Neural crest cell (in vitro differentiated cells): ENCODE data around the gene HMG20B. TPM values are rescaled to one million over a fixed set of nuclear protein-coding genes. Genes with fewer than 3 reads are reported as not detected.

ENCODE experiments used
- DNase-seq: peaks from one replicate; pipeline ENCODE4 v3.0.0; 2021; ENCODE audit warnings: low read depth, mixed read lengths, low spot score
- H3K27ac Mint-ChIP-seq: one replicate; pipeline ENCODE4 v1.8.0; 2021; ENCODE audit warnings: mild to moderate bottlenecking, mixed read lengths; ENCODE audit not compliant: unreplicated experiment
- H3K27me3 Mint-ChIP-seq: 2 replicates; pipeline ENCODE4 v1.8.0; 2021; ENCODE audit warnings: low read depth, mild to moderate bottlenecking, mixed read lengths
- H3K36me3 Mint-ChIP-seq: 2 replicates; pipeline ENCODE4 v1.8.0; 2021; ENCODE audit warnings: low read depth, mild to moderate bottlenecking, mixed read lengths
- H3K4me1 Mint-ChIP-seq: 2 replicates; pipeline ENCODE4 v1.8.0; 2021; ENCODE audit warnings: mixed read lengths
- H3K4me3 Mint-ChIP-seq: one replicate; pipeline ENCODE4 v1.8.0; 2021; ENCODE audit warnings: mild to moderate bottlenecking, mixed read lengths
- H3K9me3 Mint-ChIP-seq: 2 replicates; pipeline ENCODE4 v1.8.0; 2021; ENCODE audit warnings: mixed read lengths
- CTCF ChIP-seq: fragments of 200-600 bp; sonication (generic); conservative IDR thresholded peaks from 2 replicates; pipeline ENCODE4 v1.5.0; 2021; ENCODE audit warnings: antibody characterized with exemption, mild to moderate bottlenecking
- total RNA-seq: library from RNA; stranded (reverse); gene quantifications from 2 replicates; pipeline ENCODE4 v1.2.1, GENCODE V29; 2021

HMG20B gene
- total RNA-seq, 1 donor from 2014 or later: 79.6 TPM

GRCh38 chr19:3535563-3535965 lies 37.2 kb upstream of the HMG20B start:
- TF ChIP-seq CTCF: no peak
- H3K9me3 Mint-ChIP-seq: no peaks in the 10 kb centered on the region
- peaks cover 3% of the 10 kb centered on the region for H3K36me3 Mint-ChIP-seq
- no peak overlapping the region for H3K4me3 Mint-ChIP-seq
- H3K27ac Mint-ChIP-seq: no peak overlapping the region
- no peaks in the 10 kb centered on the region for H3K27me3 Mint-ChIP-seq
- DNase-seq: no peak
- no peaks in the 10 kb centered on the region for H3K4me1 Mint-ChIP-seq

DNA sequence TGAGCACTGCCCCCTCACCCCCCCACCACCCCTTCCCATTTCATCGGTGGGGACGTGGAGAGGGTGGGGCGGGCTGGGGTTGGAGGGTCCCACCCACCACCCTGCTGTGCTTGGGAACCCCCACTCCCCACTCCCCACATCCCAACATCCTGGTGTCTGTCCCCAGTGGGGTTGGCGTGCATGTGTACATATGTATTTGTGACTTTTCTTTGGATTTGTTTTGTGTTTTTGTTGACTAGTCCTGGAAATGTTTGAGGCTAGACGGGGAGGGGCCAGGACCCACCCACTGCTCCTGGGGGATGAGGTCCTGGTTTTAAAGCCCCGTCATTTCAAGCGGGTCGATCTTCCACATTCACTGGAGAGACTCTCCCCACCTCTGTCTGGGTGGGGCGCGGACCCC lies 36.8 kb upstream of the HMG20B start:
- Mint-ChIP-seq H3K27me3 (no peaks in the 10 kb centered on the region), H3K4me3 (no peak overlapping the region), H3K36me3 (peaks cover 3% of the 10 kb centered on the region), H3K27ac (no peak overlapping the region), H3K9me3 (no peaks in the 10 kb centered on the region), H3K4me1 (no peaks in the 10 kb centered on the region)
- no peak for TF ChIP-seq CTCF
- no peak for DNase-seq

GRCh38 chr19:3536429-3537100 lies 36.2 kb upstream of the HMG20B start:
- no peaks in the 10 kb centered on the region for H3K9me3 Mint-ChIP-seq
- no peak overlapping the region for H3K4me3 Mint-ChIP-seq
- H3K4me1 Mint-ChIP-seq: no peaks in the 10 kb centered on the region
- no peak for TF ChIP-seq CTCF
- H3K27ac Mint-ChIP-seq: no peak overlapping the region
- H3K36me3 Mint-ChIP-seq: peaks cover 3% of the 10 kb centered on the region
- H3K27me3 Mint-ChIP-seq: no peaks in the 10 kb centered on the region
- DNase-seq: no peak

GRCh38 chr19:3537101-3537437 lies 35.7 kb upstream of the HMG20B start:
- DNase-seq: no peak
- H3K27me3 Mint-ChIP-seq: no peaks in the 10 kb centered on the region

DNA sequence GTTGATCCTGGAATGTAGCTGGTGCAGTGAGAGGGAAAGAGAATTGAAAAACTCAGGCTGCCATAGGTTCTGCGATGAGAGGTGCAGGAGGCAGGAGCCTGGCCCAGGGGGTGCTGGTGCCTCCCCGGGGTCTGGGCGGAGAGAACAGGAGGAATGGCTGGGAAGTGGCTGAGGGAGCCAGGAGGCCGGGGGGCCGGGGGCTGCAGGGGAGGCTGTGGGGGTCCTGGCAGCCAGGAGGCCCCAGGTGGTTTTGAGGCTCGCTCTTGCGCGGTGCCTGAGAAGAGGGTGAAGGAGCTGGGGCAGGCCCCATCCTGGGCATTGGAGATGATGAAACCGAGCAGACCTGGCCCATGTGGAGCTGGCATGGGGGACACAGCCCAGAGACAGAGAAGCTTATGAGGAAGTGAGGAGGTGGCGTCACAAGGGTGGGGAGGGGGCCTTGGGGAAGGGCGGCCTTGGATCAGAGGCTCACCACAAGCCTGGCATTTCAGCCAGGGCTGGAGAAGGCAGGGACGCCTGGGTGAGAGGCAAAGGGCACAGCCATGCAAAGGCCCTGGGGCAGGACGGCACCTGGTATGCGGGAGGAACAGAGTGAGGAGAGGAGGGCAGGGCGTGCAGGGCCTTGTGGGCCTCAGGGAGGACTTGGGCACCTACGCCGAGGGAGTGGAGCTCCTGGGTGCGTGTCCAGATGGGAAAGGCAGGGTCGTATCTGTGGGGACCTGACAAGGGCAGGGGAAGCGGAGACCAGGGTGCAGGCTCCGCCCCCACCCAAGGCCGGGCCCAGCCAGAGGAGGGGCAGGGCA lies 35.1 kb upstream of the HMG20B start:
- no peak for TF ChIP-seq CTCF
- Mint-ChIP-seq H3K36me3 (peaks cover 3% of the 10 kb centered on the region), H3K27ac (no peak overlapping the region), H3K4me1 (no peaks in the 10 kb centered on the region), H3K27me3 (no peaks in the 10 kb centered on the region), H3K9me3 (no peaks in the 10 kb centered on the region), H3K4me3 (no peak overlapping the region)
- DNase-seq: no peak

More at GRCh38 chr19:3537101-3537437, 35.7 kb upstream of the HMG20B start:
- H3K4me1 Mint-ChIP-seq: no peaks in the 10 kb centered on the region
- no peaks in the 10 kb centered on the region for H3K9me3 Mint-ChIP-seq
- no peak overlapping the region for H3K4me3 Mint-ChIP-seq
- no peak overlapping the region for H3K27ac Mint-ChIP-seq
- H3K36me3 Mint-ChIP-seq: peaks cover 3% of the 10 kb centered on the region
- TF ChIP-seq CTCF: no peak
